HEK293 (cell line): ENCODE data around the gene IGFBP5.

Source experiments
- CTCF ChIA-PET: fragments of 350-600 bp; formaldehyde crosslinking; extraction: SDS; loops from one replicate; lab custom pipeline; 2021; ENCODE audit warnings: antibody characterized with exemption; lab: Yijun Ruan, JAX
- POLR2A ChIA-PET: fragments of 300-600 bp; formaldehyde crosslinking; extraction: SDS; loops from one replicate; lab custom pipeline; 2020; ENCODE audit warnings: antibody characterized with exemption, inconsistent platforms; lab: Yijun Ruan, JAX
- H3K27ac ChIP-seq: fragments of 200-500 bp; sonication (Bioruptor generic); 2 replicates; pipeline ENCODE4 v1.5.1; 2014; ENCODE audit warnings: low read depth, low read length, control low read depth, inconsistent platforms; ENCODE audit errors: extremely low read depth
- H3K36me3 ChIP-seq, 2 experiments: fragments of 200-500 bp in 1 of 2; sonication (Bioruptor generic) in 1 of 2; 1 replicate in 1 of 2; 2 replicates in 1 of 2; pipeline ENCODE4 v1.5.1; 2014 to 2017; ENCODE audit warnings: inconsistent platforms in 2 of 2, low read length in 2 of 2; ENCODE audit not compliant: control insufficient read depth in 2 of 2, insufficient read depth in 1 of 2
- H3K4me1 ChIP-seq: fragments of 200-500 bp; sonication (Bioruptor generic); 2 replicates; pipeline ENCODE4 v1.5.1; 2014; ENCODE audit warnings: mild to moderate bottlenecking, low read length, inconsistent platforms; ENCODE audit not compliant: control insufficient read depth, insufficient read depth
- H3K4me3 ChIP-seq: 2 replicates; pipeline ENCODE4 v1.5.1; 2011; ENCODE audit warnings: low read depth, mild to moderate bottlenecking, control low read depth, low read length, moderate library complexity
- H3K9me3 ChIP-seq: fragments of 200-500 bp; sonication (Bioruptor generic); 2 replicates; pipeline ENCODE4 v1.5.1; 2014; ENCODE audit warnings: low read depth, low read length, inconsistent platforms; ENCODE audit not compliant: control insufficient read depth, insufficient read depth
- GLIS1 ChIP-seq: fragments of 450-650 bp; formaldehyde crosslinking; IDR thresholded peaks from 2 replicates; pipeline ENCODE4 v1.5.1; 2016; ENCODE audit warnings: missing biosample characterization, missing genetic modification characterization
- IKZF3 ChIP-seq: fragments of 450-650 bp; IDR thresholded peaks from 2 replicates; pipeline ENCODE4 v1.5.0; 2018; ENCODE audit warnings: missing biosample characterization, mild to moderate bottlenecking, missing genetic modification characterization, moderate library complexity
- KLF16 ChIP-seq: fragments of 450-650 bp; formaldehyde crosslinking; IDR thresholded peaks from 2 replicates; pipeline ENCODE4 v1.5.1; 2017; ENCODE audit warnings: missing biosample characterization, missing genetic modification characterization
- KLF8 ChIP-seq: fragments of 450-650 bp; formaldehyde crosslinking; IDR thresholded peaks from 2 replicates; pipeline ENCODE4 v1.5.1; 2016; ENCODE audit warnings: missing biosample characterization, missing genetic modification characterization
- KLF9 ChIP-seq: fragments of 450-650 bp; formaldehyde crosslinking; IDR thresholded peaks from 2 replicates; pipeline ENCODE4 v1.5.1; 2016; ENCODE audit warnings: missing biosample characterization, missing genetic modification characterization, low read depth
- SCRT2 ChIP-seq: fragments of 450-650 bp; formaldehyde crosslinking; IDR thresholded peaks from 2 replicates; pipeline ENCODE4 v1.5.1; 2016; ENCODE audit warnings: missing biosample characterization, missing genetic modification characterization
- SP2 ChIP-seq: fragments of 450-650 bp; formaldehyde crosslinking; IDR thresholded peaks from 2 replicates; pipeline ENCODE4 v1.5.1; 2016; ENCODE audit warnings: missing biosample characterization, missing genetic modification characterization
- SP3 ChIP-seq: fragments of 450-650 bp; formaldehyde crosslinking; IDR thresholded peaks from 2 replicates; pipeline ENCODE4 v1.5.1; 2016; ENCODE audit warnings: missing biosample characterization, missing genetic modification characterization
- TRIM28 ChIP-seq: IDR thresholded peaks from 2 replicates; pipeline ENCODE4 v1.6.1; 2011; ENCODE audit warnings: low read length, control low read depth, borderline replicate concordance
- ZFP3 ChIP-seq: fragments of 450-650 bp; formaldehyde crosslinking; IDR thresholded peaks from 2 replicates; pipeline ENCODE4 v1.5.1; 2016; ENCODE audit warnings: low read depth, missing biosample characterization, missing genetic modification characterization
- ZFP37 ChIP-seq: fragments of 450-650 bp; formaldehyde crosslinking; IDR thresholded peaks from 2 replicates; pipeline ENCODE4 v1.5.1; 2016; ENCODE audit warnings: missing biosample characterization, missing genetic modification characterization
- ZNF274 ChIP-seq, 2 experiments: fragments of 200-500 bp in 1 of 2; fragments of 450-650 bp in 1 of 2; sonication (Bioruptor generic) in 1 of 2; formaldehyde crosslinking in 1 of 2; IDR thresholded peaks; 2 replicates each; pipeline versions ENCODE4 v1.5.1 to v1.6.1; 2014 to 2016; ENCODE audit warnings: borderline replicate concordance in 1 of 2, inconsistent platforms in 1 of 2, low read length in 1 of 2, missing biosample characterization in 1 of 2, missing genetic modification characterization in 1 of 2
- ZNF837 ChIP-seq: fragments of 450-650 bp; formaldehyde crosslinking; IDR thresholded peaks from 2 replicates; pipeline ENCODE4 v1.5.1; 2016; ENCODE audit warnings: missing biosample characterization, missing genetic modification characterization
- ZNF843 ChIP-seq: fragments of 450-650 bp; formaldehyde crosslinking; IDR thresholded peaks from 2 replicates; pipeline ENCODE4 v1.5.1; 2016; ENCODE audit warnings: missing biosample characterization, missing genetic modification characterization
- TF ChIP-seq, protein P1 (sequence below): fragments of 450-650 bp; formaldehyde crosslinking; IDR thresholded peaks from 2 replicates; pipeline ENCODE4 v1.5.1; 2016; ENCODE audit warnings: missing biosample characterization, missing genetic modification characterization
- TF ChIP-seq, protein P2 (sequence below): fragments of 450-650 bp; formaldehyde crosslinking; IDR thresholded peaks from 2 replicates; pipeline ENCODE4 v1.5.1; 2016; ENCODE audit warnings: missing biosample characterization, missing genetic modification characterization
- TF ChIP-seq, protein P3 (sequence below): fragments of 450-650 bp; formaldehyde crosslinking; IDR thresholded peaks from 2 replicates; pipeline ENCODE4 v1.5.1; 2016; ENCODE audit warnings: missing biosample characterization, missing genetic modification characterization
- TF ChIP-seq, protein P4 (sequence below): fragments of 450-650 bp; formaldehyde crosslinking; IDR thresholded peaks from 2 replicates; pipeline ENCODE4 v1.5.1; 2016; ENCODE audit warnings: missing biosample characterization, missing genetic modification characterization, low read depth
- TF ChIP-seq, protein P5 (sequence below): fragments of 450-650 bp; formaldehyde crosslinking; IDR thresholded peaks from 2 replicates; pipeline ENCODE4 v1.5.1; 2016; ENCODE audit warnings: missing biosample characterization, missing genetic modification characterization
- TF ChIP-seq, protein P6 (sequence below): fragments of 450-650 bp; formaldehyde crosslinking; IDR thresholded peaks from 2 replicates; pipeline ENCODE4 v1.5.1; 2016; ENCODE audit warnings: missing biosample characterization, missing genetic modification characterization

IGFBP5 gene

DNA sequence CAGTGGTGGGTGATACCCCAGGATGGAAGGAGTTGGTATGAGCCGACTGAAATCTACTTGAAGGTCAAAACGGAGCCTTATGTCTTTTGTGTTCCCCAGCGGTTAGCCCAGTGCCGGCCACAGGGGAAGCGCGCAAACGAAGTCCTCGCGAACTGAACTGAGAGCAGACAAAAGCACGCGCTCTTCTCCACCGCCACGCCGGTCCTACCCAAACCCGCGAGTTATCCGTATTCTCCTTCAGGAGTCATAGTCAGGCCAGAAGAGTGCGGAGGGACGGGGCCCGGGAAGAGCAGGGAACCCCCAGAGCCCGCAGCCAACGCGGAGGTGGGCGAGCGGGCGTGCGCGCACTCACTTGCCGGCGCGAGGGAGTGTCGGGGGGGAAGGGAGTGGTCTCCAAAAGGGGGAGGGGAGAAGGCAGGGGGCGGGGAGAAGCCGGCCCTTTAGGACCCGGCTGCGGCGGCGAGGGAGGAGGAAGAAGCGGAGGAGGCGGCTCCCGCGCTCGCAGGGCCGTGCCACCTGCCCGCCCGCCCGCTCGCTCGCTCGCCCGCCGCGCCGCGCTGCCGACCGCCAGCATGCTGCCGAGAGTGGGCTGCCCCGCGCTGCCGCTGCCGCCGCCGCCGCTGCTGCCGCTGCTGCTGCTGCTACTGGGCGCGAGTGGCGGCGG lies 62.3 kb downstream of the IGFBP5 start, which contains the start of gene IGFBP2 (continued):
- peak; percentile 60 for TF ChIP-seq SP3 (tag by site-specific recombination)
- TF ChIP-seq, protein P1, sequence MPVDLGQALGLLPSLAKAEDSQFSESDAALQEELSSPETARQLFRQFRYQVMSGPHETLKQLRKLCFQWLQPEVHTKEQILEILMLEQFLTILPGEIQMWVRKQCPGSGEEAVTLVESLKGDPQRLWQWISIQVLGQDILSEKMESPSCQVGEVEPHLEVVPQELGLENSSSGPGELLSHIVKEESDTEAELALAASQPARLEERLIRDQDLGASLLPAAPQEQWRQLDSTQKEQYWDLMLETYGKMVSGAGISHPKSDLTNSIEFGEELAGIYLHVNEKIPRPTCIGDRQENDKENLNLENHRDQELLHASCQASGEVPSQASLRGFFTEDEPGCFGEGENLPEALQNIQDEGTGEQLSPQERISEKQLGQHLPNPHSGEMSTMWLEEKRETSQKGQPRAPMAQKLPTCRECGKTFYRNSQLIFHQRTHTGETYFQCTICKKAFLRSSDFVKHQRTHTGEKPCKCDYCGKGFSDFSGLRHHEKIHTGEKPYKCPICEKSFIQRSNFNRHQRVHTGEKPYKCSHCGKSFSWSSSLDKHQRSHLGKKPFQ (tag by site-specific recombination), result no peak
- peak; percentile 30; the same call in 1 of the 2 replicates for TF ChIP-seq ZNF843
- TF ChIP-seq, protein P2, sequence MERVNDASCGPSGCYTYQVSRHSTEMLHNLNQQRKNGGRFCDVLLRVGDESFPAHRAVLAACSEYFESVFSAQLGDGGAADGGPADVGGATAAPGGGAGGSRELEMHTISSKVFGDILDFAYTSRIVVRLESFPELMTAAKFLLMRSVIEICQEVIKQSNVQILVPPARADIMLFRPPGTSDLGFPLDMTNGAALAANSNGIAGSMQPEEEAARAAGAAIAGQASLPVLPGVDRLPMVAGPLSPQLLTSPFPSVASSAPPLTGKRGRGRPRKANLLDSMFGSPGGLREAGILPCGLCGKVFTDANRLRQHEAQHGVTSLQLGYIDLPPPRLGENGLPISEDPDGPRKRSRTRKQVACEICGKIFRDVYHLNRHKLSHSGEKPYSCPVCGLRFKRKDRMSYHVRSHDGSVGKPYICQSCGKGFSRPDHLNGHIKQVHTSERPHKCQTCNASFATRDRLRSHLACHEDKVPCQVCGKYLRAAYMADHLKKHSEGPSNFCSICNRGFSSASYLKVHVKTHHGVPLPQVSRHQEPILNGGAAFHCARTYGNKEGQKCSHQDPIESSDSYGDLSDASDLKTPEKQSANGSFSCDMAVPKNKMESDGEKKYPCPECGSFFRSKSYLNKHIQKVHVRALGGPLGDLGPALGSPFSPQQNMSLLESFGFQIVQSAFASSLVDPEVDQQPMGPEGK (tag by site-specific recombination), result peak; percentile 49
- TF ChIP-seq, protein P3, sequence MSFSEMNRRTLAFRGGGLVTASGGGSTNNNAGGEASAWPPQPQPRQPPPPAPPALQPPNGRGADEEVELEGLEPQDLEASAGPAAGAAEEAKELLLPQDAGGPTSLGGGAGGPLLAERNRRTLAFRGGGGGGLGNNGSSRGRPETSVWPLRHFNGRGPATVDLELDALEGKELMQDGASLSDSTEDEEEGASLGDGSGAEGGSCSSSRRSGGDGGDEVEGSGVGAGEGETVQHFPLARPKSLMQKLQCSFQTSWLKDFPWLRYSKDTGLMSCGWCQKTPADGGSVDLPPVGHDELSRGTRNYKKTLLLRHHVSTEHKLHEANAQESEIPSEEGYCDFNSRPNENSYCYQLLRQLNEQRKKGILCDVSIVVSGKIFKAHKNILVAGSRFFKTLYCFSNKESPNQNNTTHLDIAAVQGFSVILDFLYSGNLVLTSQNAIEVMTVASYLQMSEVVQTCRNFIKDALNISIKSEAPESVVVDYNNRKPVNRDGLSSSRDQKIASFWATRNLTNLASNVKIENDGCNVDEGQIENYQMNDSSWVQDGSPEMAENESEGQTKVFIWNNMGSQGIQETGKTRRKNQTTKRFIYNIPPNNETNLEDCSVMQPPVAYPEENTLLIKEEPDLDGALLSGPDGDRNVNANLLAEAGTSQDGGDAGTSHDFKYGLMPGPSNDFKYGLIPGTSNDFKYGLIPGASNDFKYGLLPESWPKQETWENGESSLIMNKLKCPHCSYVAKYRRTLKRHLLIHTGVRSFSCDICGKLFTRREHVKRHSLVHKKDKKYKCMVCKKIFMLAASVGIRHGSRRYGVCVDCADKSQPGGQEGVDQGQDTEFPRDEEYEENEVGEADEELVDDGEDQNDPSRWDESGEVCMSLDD (tag by site-specific recombination), result 0 out of 2 replicates have a peak, but pooled peaks have one; percentile 14
- TF ChIP-seq GLIS1 (tag by site-specific recombination), result 0 out of 2 replicates have a peak, but pooled peaks have one; percentile 29
- 0 out of 2 replicates have a peak, but pooled peaks have one; percentile 19 for TF ChIP-seq KLF16 (tag by site-specific recombination)
- peak; percentile 52 for TF ChIP-seq SP2 (tag by site-specific recombination)
- no peak for TF ChIP-seq TRIM28
- TF ChIP-seq KLF8 (tag by site-specific recombination), result 0 out of 2 replicates have a peak, but pooled peaks have one; percentile 32
- TF ChIP-seq IKZF3 (tag by site-specific recombination), result no peak

DNA sequence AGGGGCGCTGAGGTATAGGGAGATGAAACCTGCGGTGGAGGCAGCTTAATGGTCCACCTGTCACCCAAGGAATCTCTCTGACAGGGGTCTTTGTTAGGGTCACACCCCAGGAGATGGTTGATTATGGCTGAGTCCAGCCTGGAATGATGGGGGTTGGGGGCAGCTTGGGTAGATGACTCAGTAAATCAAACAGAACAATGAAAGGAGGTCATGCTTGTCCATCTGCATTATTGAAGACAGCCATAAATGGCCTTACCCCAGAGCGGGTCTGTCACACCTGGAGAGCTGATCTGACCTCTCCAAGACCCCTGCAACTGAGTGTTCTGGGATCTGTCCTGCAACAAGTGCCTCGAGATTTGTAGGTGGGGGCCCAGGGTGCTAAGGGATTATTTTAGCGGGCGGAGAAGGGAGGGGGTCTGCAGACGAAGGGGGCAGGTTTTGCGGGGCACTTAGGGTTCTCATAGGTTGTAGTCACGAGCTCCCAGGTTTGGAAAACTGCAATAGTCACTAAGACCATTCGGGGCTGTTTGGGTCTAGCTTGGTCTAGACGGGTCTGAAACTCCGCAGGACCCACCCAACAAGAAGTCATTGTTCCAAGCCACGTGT lies 62.9 kb downstream of the IGFBP5 start:
- TF ChIP-seq SCRT2 (tag by site-specific recombination) (peak; percentile 45; the same call in 1 of the 2 replicates), ZFP37 (no peak)
- POLR2A ChIA-PET, result no interaction called here
- no peaks in the 10 kb centered on the region; a peak in 1 of 3 replicates for H3K36me3 ChIP-seq
- H3K27ac ChIP-seq, result no peak overlapping the region; the same call in 1 of the 2 replicates
- no peak overlapping the region for H3K4me3 ChIP-seq
- H3K9me3 ChIP-seq, result no peaks in the 10 kb centered on the region
- CTCF ChIA-PET, result interaction anchor here (0.7 to 1.0 kb wide), 2 partner anchors 31 to 113 kb away, joined by 3 to 4 read pairs; no protein-coding TSS in a partner anchor
- H3K4me1 ChIP-seq, result peaks cover 19% of the 10 kb centered on the region

DNA sequence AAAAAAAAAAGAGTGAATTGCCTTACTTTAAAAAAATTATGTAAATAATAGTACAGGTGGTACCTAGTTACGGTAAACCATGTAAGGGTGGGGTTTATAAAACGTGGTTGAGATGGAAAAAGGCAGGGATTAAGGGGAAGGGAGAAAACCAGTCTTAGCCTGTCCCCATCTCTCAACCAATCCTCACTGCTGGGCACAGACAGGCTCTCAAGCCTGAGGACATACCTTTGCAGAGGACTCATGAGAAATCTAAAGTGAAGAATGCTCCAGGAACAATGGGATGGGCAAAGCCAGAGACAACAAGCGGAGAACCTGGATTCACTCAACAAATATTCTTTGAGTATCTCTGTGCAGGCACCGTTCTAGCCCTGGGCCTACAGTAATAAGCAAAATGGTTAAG lies 65.6 kb downstream of the IGFBP5 start:
- POLR2A ChIA-PET, result interaction anchor here (0.7 kb wide), 1 partner anchor 60 kb away, joined by 3 read pairs; no protein-coding TSS in a partner anchor
- TF ChIP-seq ZNF274 (IDR thresholded peaks at IDR 0.05; ENCODE audit: low read length), result no peak
- no peak for TF ChIP-seq ZNF274 (tag by site-specific recombination; IDR thresholded peaks at IDR 0.05; ENCODE audit: borderline replicate concordance)
- TF ChIP-seq, protein P4, sequence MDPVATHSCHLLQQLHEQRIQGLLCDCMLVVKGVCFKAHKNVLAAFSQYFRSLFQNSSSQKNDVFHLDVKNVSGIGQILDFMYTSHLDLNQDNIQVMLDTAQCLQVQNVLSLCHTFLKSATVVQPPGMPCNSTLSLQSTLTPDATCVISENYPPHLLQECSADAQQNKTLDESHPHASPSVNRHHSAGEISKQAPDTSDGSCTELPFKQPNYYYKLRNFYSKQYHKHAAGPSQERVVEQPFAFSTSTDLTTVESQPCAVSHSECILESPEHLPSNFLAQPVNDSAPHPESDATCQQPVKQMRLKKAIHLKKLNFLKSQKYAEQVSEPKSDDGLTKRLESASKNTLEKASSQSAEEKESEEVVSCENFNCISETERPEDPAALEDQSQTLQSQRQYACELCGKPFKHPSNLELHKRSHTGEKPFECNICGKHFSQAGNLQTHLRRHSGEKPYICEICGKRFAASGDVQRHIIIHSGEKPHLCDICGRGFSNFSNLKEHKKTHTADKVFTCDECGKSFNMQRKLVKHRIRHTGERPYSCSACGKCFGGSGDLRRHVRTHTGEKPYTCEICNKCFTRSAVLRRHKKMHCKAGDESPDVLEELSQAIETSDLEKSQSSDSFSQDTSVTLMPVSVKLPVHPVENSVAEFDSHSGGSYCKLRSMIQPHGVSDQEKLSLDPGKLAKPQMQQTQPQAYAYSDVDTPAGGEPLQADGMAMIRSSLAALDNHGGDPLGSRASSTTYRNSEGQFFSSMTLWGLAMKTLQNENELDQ (tag by site-specific recombination), result no peak
- TF ChIP-seq, protein P5, sequence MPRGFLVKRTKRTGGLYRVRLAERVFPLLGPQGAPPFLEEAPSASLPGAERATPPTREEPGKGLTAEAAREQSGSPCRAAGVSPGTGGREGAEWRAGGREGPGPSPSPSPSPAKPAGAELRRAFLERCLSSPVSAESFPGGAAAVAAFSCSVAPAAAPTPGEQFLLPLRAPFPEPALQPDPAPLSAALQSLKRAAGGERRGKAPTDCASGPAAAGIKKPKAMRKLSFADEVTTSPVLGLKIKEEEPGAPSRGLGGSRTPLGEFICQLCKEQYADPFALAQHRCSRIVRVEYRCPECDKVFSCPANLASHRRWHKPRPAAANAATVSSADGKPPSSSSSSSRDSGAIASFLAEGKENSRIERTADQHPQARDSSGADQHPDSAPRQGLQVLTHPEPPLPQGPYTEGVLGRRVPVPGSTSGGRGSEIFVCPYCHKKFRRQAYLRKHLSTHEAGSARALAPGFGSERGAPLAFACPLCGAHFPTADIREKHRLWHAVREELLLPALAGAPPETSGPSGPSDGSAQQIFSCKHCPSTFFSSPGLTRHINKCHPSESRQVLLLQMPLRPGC, result no peak
- TF ChIP-seq, protein P6, sequence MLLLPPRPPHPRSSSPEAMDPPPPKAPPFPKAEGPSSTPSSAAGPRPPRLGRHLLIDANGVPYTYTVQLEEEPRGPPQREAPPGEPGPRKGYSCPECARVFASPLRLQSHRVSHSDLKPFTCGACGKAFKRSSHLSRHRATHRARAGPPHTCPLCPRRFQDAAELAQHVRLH (tag by site-specific recombination), result no peak
- TF ChIP-seq KLF9, result no peak
- no peak for TF ChIP-seq ZFP3 (tag by site-specific recombination)
- TF ChIP-seq ZNF837 (tag by site-specific recombination), result no peak

More for the DNA sequence above, 65.6 kb downstream of the IGFBP5 start:
- CTCF ChIA-PET, result interaction anchor here (0.9 to 2.2 kb wide), 2 partner anchors 110 to 113 kb away, joined by 3 to 5 read pairs; no protein-coding TSS in a partner anchor
- Histone ChIP-seq H3K27ac (no peak overlapping the region), H3K9me3 (no peaks in the 10 kb centered on the region), H3K4me1 (peaks cover 4% of the 10 kb centered on the region), H3K4me3 (no peak overlapping the region), H3K36me3 (no peaks in the 10 kb centered on the region)
